Activated CD4-positive, alpha-beta memory T cell treated with anti-CD3 and anti-CD28 coated beads, Interleukin-2, amount 10 ng/mL, durations not matched to agents 7 days and 5 days (primary cell): ENCODE results near the gene DNAH10. TPM values are rescaled to one million over a fixed set of nuclear protein-coding genes. Genes with fewer than 3 reads are reported as not detected.
A peak's percentile ranks its signal among the peaks of the same experiment; 100 is the strongest.

Experiments used
- CTCF ChIA-PET: fragments of 350-600 bp; sonication (Branson Sonifier 250); formaldehyde crosslinking; loops from one replicate; lab custom pipeline; 2021; ENCODE audit warnings: antibody characterized with exemption, inconsistent platforms; lab: Charles Lee
- POLR2A ChIA-PET: fragments of 350-600 bp; sonication (Branson Sonifier 250); formaldehyde crosslinking; loops from one replicate; lab custom pipeline; 2021; ENCODE audit warnings: antibody characterized with exemption; lab: Charles Lee
- DNase-seq: peaks from one replicate; pipeline ENCODE4 v3.0.0-alpha.2; 2020
- H3K27ac Mint-ChIP-seq: one replicate; pipeline ENCODE4 v1.8.0; 2021; ENCODE audit warnings: mild to moderate bottlenecking, mixed read lengths
- H3K27me3 Mint-ChIP-seq: one replicate; pipeline ENCODE4 v1.8.0; 2021; ENCODE audit warnings: mixed read lengths
- H3K36me3 Mint-ChIP-seq: one replicate; pipeline ENCODE4 v1.8.0; 2021; ENCODE audit warnings: low read depth, mixed read lengths
- H3K4me1 Mint-ChIP-seq: one replicate; pipeline ENCODE4 v1.8.0; 2021; ENCODE audit warnings: mixed read lengths
- H3K4me3 Mint-ChIP-seq: one replicate; pipeline ENCODE4 v1.8.0; 2021; ENCODE audit warnings: mild to moderate bottlenecking, mixed read lengths
- H3K9me3 Mint-ChIP-seq: one replicate; pipeline ENCODE4 v1.8.0; 2021; ENCODE audit warnings: mixed read lengths
- total RNA-seq, 2 experiments: library from RNA; stranded (reverse); gene quantifications; one replicate each; pipeline ENCODE4 v1.2.3, GENCODE V29; 2021

The DNAH10 gene
- total RNA-seq, 2 experiments from 2014 or later = 0.13 TPM; not detected in 1

DNA sequence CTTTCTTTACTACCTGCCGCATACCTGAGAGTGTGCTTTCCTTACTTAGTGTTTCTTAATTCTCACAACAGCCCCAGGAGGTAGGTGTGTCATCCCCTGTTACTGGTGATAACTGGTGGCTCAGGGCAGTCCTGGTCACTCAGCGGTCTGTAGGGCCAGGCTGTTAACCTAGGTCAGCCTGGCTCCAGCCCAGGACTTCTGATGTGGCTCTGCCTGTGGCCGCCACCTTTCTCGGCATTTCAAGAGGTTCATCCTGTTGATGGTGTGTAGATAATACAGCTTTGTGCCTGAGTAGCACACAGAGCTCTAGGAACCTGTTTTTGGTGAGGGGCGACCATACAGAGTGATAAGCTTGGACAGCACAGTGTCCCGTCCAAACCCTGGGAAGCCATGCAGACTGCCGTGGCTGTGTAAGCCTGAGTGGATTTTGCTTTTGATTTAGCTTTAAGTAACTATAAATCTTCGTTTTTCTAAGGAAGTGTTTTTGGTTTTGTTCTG lies 11.9 kb upstream of the DNAH10 start:
- H3K4me1 Mint-ChIP-seq = no peaks in the 10 kb centered on the region

DNA sequence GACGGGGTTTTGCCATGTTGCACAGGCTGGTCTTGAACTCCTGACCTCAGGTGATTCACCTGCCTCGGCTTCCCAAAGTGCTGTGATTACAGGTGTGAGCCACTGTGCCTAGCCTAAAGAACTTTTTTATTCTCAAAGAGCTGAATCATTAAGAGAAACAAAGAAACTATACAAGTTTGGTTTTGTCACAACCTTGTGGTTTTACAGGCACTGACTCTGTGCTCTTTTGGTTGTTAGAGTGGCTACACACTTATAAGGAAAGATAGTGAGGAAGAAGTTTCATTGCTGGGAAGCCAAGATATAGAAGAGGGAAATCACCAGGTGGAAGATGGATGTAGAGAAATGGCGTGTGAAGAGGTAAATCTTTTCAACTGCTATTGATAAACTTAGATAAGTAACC lies 10.1 kb upstream of the DNAH10 start:
- ChIA-PET CTCF (no interaction called here), POLR2A (no interaction called here)
- H3K4me1 Mint-ChIP-seq = no peaks in the 10 kb centered on the region
- no peak overlapping the region for H3K4me3 Mint-ChIP-seq
- H3K36me3 Mint-ChIP-seq = peaks cover 46% of the 10 kb centered on the region
- H3K27ac Mint-ChIP-seq = no peak overlapping the region
- no peaks in the 10 kb centered on the region for H3K9me3 Mint-ChIP-seq
- DNase-seq = no peak
- H3K27me3 Mint-ChIP-seq = no peaks in the 10 kb centered on the region

More for the DNA sequence above, 11.9 kb upstream of the DNAH10 start:
- no peak for DNase-seq
- Mint-ChIP-seq H3K9me3 (no peaks in the 10 kb centered on the region), H3K27me3 (no peaks in the 10 kb centered on the region), H3K36me3 (peaks cover 50% of the 10 kb centered on the region), H3K27ac (no peak overlapping the region), H3K4me3 (no peak overlapping the region)
- POLR2A ChIA-PET = no interaction called here
- CTCF ChIA-PET = no interaction called here

DNA sequence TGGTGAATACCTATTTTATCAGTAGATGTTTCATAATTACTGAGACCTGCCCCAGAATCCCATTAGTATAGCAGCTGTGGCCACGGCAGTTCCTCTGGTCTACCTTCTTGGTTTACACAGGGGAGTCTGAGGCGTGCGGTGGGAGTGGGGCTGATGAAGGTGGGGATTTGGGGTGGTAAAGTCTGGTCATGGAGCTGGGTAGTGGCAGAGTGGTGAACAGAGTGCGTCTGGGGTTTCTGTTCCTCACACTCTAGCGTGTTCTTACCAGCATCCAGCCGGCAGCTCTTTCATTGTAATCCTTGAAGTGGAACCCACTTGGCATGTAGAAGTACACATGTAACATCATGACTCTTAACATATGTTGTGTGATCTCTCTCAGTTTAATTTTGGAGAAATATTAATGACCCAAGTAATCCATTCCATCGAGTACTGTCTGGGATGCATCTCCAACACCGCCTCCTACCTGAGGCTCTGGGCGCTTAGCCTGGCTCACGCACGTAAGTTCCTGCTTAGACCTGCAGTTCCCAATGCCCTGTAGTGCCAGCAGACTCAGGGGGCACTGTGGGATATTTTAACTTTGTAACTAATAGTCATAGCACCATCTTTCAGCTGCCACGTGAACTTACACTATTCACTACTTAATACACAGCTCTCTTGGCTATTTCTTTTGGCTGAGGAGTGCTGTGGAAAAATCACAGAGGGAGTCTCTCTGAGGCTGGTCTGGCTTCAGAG lies 7.9 kb upstream of the DNAH10 start:
- Mint-ChIP-seq H3K27me3 (no peaks in the 10 kb centered on the region), H3K27ac (no peak overlapping the region), H3K9me3 (no peaks in the 10 kb centered on the region), H3K36me3 (peaks cover 39% of the 10 kb centered on the region), H3K4me3 (no peak overlapping the region), H3K4me1 (no peaks in the 10 kb centered on the region)
- ChIA-PET CTCF (no interaction called here), POLR2A (no interaction called here)
- DNase-seq = no peak

DNA sequence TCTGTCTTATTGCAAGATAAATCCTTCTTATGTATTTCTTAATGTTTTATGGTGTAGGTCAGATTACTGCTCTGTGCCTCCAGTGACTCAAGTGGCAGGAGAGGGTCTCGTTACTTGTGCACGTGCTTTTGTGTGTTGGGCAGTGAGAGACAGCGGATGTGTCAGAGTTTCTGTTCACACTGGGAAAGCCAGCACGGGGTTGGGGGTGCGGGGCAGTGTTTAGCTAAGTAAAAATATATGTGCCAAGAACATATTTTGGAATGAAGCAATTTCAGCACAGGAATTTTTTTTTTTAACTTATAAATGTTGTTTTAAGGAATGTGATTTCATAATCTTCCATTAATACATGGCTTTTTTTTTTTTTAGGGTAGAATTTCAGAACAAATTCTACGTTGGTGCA lies 4.5 kb upstream of the DNAH10 start:
- ChIA-PET POLR2A (interaction anchor here (0.7 kb wide), 1 partner anchor 11 kb away, joined by 5 read pairs; no protein-coding TSS in a partner anchor), CTCF (no interaction called here)
- H3K27me3 Mint-ChIP-seq = peaks cover 5% of the 10 kb centered on the region
- DNase-seq = no peak
- no peak overlapping the region for H3K4me3 Mint-ChIP-seq
- H3K27ac Mint-ChIP-seq = no peak overlapping the region
- no peaks in the 10 kb centered on the region for H3K9me3 Mint-ChIP-seq
- peaks cover 6% of the 10 kb centered on the region for H3K4me1 Mint-ChIP-seq
- H3K36me3 Mint-ChIP-seq = peaks cover 21% of the 10 kb centered on the region

DNA sequence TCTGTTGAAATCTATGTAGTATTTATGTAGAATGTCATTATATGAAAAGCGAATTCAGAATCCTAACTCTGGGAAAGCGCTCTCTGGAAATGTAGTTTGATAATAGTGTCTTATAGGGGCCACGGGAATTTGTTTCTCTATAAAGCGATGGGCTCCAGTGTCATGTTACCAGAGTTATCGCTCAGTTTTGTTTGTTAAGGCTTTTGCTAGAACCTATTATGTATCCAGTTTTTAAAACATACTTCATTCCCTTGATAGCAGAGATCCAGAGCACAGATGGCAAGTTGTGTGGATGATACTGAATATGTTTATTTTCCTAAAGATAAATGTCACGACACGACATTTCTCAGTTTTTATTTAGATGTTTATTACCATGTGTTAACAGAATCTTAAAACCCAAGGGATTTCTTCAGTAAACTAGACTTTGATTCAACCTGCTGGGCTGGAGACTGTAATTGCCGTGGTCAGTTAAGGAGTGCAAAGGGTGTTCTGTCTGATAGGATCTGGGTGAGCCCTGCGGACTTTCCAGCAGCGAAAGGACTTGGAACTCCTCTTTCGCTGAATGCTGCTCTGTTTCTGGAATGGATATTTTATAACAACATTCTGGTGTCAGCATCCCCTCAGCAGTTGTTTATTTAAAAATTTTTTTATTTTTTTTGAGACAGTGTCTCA lies 1.7 kb upstream of the DNAH10 start:
- H3K9me3 Mint-ChIP-seq = no peaks in the 10 kb centered on the region
- ChIA-PET POLR2A (no interaction called here), CTCF (no interaction called here)
- H3K4me3 Mint-ChIP-seq = no peak overlapping the region
- H3K27ac Mint-ChIP-seq = no peak overlapping the region
- peaks cover 11% of the 10 kb centered on the region for H3K27me3 Mint-ChIP-seq
- H3K36me3 Mint-ChIP-seq = peaks cover 9% of the 10 kb centered on the region
- H3K4me1 Mint-ChIP-seq = peaks cover 7% of the 10 kb centered on the region
- DNase-seq = no peak

DNA sequence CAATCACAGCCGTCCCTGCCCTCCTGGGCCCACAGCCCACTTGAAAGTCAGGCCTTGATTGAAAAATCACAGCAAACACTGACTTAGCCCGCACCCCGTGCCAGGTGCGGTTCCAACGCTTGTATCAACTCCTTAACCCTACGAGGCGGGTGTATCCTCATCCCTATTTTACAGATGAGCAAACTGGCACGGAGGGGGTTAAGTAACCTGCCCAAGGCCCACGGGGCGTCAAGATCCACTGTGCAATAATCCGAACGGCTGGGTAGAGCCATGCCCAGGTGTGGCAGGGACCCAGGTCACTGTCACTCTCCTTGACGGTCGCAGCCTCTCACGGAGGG lies 583 bp downstream of the DNAH10 start:
- ChIA-PET CTCF (no interaction called here), POLR2A (no interaction called here)
- Mint-ChIP-seq H3K27me3 (peaks cover 18% of the 10 kb centered on the region), H3K27ac (no peak overlapping the region), H3K4me3 (peak overlapping the region; percentile 22), H3K9me3 (no peaks in the 10 kb centered on the region), H3K36me3 (peaks cover 3% of the 10 kb centered on the region), H3K4me1 (peaks cover 11% of the 10 kb centered on the region)
- no peak for DNase-seq

DNA sequence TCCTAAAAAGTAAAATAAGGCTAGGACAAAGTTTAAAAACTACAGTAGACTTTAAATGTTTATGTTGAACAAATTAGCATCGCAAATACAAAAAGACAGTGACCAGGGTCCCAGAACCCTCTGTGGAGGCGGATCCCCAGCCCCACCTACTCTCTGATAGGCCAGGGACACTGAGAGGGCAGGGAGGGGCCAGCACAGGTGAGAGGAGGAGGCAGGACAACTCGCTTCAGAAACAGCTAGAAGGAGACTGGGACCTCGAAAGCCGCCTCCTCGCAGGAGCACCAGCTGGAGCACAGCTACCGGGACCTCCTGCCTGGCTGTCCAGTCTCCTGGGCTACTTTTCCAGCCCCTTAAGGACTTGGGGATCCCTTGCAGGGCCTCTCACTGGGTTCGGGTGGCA lies 992 bp downstream of the DNAH10 start:
- Mint-ChIP-seq H3K36me3 (peaks cover 3% of the 10 kb centered on the region), H3K27ac (no peak overlapping the region), H3K9me3 (no peaks in the 10 kb centered on the region), H3K4me1 (peaks cover 11% of the 10 kb centered on the region), H3K4me3 (peak overlapping the region; percentile 22), H3K27me3 (peaks cover 18% of the 10 kb centered on the region)
- ChIA-PET POLR2A (no interaction called here), CTCF (no interaction called here)
- no peak for DNase-seq

DNA sequence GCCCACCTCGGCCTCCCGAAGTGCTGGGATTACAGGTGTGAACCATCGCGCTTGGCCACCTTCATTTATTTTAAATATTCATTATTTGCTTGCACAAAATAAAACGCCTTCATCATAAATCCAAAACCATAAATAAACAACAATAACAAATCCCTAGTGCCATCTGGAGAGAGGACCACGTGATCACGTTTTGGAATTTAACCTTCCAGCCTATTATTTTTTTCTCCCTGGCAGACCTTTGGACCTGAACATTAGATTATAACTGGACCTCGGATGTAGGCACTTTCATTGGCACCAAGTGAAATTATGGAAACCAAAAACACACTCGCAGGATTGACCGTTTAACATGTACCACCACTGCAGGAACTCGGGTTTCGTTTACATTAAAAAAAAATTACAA lies 2.0 kb downstream of the DNAH10 start:
- Mint-ChIP-seq H3K9me3 (no peaks in the 10 kb centered on the region), H3K4me3 (no peak overlapping the region), H3K4me1 (peaks cover 13% of the 10 kb centered on the region), H3K36me3 (peaks cover 3% of the 10 kb centered on the region), H3K27ac (no peak overlapping the region), H3K27me3 (peaks cover 22% of the 10 kb centered on the region)
- POLR2A ChIA-PET = no interaction called here
- CTCF ChIA-PET = no interaction called here
- DNase-seq = no peak

DNA sequence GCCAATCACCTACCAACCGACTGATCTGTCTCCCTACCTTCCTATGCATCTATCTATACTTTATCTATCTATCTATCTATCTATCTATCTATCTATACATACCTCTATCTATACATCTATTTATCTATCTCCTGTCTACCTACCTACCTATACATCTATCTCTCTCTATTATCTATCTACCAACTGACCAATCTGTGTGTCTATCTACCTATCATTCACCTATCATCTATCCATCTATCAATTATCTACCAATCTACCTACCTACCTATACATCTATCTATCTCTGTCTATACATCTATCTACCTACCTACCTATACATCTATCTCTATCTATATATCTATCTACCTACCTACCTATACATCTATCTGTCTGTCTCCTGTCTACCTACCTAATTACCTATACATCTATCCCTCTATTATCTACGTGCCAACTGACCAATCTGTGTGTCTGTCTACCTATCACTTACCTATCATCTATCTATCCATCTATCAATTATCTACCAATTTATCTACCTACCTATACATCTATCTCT lies 3.5 kb downstream of the DNAH10 start:
- H3K4me3 Mint-ChIP-seq = no peak overlapping the region
- CTCF ChIA-PET = no interaction called here

DNA sequence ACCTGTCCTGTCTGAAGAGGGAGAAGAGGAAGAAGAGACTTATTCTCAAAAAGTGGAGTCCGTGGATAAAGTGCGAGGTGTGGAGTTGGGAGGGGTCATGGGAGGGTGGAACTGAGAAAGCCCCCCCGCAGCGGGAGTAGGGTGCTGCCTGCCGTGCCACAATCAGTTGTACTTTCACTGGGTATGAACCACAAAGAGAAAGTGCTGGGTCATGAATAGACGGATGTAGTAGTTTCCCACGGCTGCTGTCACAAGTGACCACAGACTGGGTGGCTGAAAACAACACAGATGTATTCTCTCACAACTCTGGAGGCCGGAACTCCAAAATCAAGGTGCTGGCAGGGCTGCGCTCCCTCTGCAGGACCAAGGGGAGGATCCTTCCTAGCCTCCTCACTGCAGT lies 5.5 kb downstream of the DNAH10 start:
- no peak overlapping the region for H3K4me3 Mint-ChIP-seq
- no peaks in the 10 kb centered on the region for H3K36me3 Mint-ChIP-seq

More for the DNA sequence above, 3.5 kb downstream of the DNAH10 start:
- no peak for DNase-seq
- H3K4me1 Mint-ChIP-seq = peaks cover 13% of the 10 kb centered on the region
- peaks cover 24% of the 10 kb centered on the region for H3K27me3 Mint-ChIP-seq
- no peaks in the 10 kb centered on the region for H3K9me3 Mint-ChIP-seq
- H3K27ac Mint-ChIP-seq = no peak overlapping the region
- POLR2A ChIA-PET = no interaction called here
- H3K36me3 Mint-ChIP-seq = no peaks in the 10 kb centered on the region

DNA sequence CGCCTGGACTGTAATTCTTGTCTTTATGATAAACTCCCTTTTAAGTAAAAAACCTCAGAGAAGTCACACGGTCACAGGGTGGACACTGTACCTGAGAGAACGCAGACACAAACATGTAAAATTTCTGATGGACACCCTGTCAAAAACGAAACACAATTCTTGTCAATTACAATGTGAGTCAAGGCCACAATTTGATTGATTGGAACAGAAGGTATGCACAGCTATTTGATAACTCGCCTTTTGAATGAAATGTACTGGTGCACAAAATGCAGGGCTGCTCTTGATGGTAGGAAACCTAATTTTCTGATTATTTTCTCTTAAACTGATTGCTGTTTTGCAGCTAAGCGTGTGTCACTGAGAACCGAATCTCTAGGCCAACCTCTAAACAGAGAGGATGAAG lies 9.2 kb downstream of the DNAH10 start:
- Mint-ChIP-seq H3K27me3 (peaks cover 25% of the 10 kb centered on the region), H3K27ac (no peak overlapping the region), H3K9me3 (peaks cover 4% of the 10 kb centered on the region), H3K36me3 (peaks cover 3% of the 10 kb centered on the region), H3K4me3 (no peak overlapping the region), H3K4me1 (peaks cover 6% of the 10 kb centered on the region)
- no peak for DNase-seq
- ChIA-PET CTCF (no interaction called here), POLR2A (no interaction called here)

More for the DNA sequence above, 5.5 kb downstream of the DNAH10 start:
- POLR2A ChIA-PET = no interaction called here
- peak; percentile 29 for DNase-seq
- Mint-ChIP-seq H3K27ac (no peak overlapping the region), H3K4me1 (peaks cover 7% of the 10 kb centered on the region), H3K27me3 (peaks cover 28% of the 10 kb centered on the region), H3K9me3 (no peaks in the 10 kb centered on the region)
- CTCF ChIA-PET = no interaction called here

DNA sequence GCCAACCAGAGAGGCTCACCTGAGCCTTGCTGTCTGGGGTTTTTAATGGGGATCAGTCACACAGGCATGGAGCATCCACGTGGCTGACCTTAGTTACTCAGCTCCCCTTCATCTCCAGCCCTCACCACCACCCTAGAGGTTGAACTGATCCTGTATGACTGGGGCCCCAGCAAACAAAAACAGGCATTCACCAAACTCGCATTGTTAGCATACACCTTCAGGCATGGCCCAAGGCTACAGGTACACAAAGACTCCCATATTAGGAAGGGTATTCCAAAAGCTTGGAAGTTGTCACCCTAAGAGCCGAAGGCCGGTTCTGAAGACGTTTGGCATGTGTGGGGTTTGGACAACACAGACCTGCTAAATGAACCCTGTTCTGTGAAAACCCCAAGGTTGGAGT lies 10.0 kb downstream of the DNAH10 start:
- no peak overlapping the region for H3K4me3 Mint-ChIP-seq
- POLR2A ChIA-PET = no interaction called here
- CTCF ChIA-PET = no interaction called here
- H3K9me3 Mint-ChIP-seq = peaks cover 4% of the 10 kb centered on the region
- H3K4me1 Mint-ChIP-seq = peaks cover 6% of the 10 kb centered on the region
- peaks cover 27% of the 10 kb centered on the region for H3K27me3 Mint-ChIP-seq
- peaks cover 3% of the 10 kb centered on the region for H3K36me3 Mint-ChIP-seq
- DNase-seq = no peak
- no peak overlapping the region for H3K27ac Mint-ChIP-seq

DNA sequence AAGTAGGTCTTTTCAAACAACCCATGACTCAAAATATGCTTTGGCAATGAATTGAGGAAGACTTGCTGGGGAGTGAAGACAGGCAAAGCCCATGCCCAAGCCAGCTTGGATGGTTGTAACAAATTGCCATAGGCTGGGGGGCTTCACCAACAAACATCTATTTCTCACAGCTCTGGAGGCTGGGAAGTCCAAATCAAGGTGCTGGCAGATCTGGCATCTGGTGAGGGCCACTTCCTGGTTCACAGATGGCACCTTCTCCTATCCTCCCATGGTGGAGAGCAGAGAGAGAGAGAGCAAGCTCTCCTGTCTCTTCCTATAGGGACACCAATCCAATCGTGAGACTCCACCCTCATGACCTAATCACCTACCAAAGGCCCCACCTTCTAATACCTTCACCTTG lies 11.3 kb downstream of the DNAH10 start:
- CTCF ChIA-PET = interaction anchor here (1.0 kb wide), 1 partner anchor 10 kb away, joined by 3 read pairs; no protein-coding TSS in a partner anchor
- DNase-seq = no peak
- H3K9me3 Mint-ChIP-seq = peaks cover 4% of the 10 kb centered on the region
- H3K4me3 Mint-ChIP-seq = no peak overlapping the region
- H3K4me1 Mint-ChIP-seq = no peaks in the 10 kb centered on the region
- no peak overlapping the region for H3K27ac Mint-ChIP-seq
- peaks cover 20% of the 10 kb centered on the region for H3K27me3 Mint-ChIP-seq
- peaks cover 3% of the 10 kb centered on the region for H3K36me3 Mint-ChIP-seq
- POLR2A ChIA-PET = no interaction called here
